Measurements from ENCODE around the gene CPD.
"Not testable (repeated sequence)": the region's sequence is repeated elsewhere in the genome, so short reads cannot be mapped to it uniquely, and the experiment has no call there.

The CPD gene

DNA sequence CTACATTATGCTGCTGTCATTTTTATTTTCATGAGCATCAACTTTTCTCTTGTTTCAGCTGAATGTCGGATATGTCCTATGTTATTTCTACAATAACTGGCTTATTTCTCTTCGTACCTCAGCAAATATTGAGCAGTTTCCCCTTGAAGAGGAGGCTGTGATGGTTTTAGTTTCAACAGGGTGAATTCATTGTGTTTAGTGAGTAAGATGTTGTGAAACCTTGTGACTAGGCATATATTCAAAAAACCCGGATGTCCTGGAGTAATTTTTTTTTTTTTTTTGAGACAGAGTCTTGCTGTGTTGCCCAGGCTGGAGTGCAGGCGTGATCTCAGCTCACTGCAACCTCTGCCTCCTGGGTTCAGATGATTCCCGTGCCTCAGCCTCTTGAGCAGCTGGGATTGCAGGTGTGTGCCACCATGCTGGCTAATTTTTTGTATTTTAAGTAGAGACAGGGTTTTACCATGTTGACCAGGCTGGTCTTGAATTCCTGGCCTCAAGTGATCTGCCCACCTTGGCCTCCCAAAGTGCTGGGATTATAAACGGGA, 11.1 kb downstream of the CPD start:
- no peak for DNase-seq

DNA sequence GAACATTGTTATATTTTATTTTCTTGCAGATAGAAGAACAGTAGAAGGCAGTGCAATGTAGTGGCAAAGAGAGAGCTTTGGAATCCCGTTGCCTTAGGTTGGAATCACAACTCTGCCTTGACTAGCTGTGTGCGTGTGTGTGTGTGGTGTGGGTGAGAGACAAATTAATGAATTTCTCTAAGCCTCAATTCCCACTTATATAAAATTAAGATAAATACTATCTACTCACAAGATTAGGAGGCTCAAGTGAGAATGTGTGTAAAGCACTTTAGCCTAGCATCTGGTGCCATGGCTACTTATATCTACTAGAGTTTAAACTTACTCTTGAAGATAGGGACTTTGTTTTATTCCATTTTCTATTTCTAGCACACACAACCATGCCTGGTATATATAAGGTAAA, 12.8 kb downstream of the CPD start:
- no peak for DNase-seq

DNA sequence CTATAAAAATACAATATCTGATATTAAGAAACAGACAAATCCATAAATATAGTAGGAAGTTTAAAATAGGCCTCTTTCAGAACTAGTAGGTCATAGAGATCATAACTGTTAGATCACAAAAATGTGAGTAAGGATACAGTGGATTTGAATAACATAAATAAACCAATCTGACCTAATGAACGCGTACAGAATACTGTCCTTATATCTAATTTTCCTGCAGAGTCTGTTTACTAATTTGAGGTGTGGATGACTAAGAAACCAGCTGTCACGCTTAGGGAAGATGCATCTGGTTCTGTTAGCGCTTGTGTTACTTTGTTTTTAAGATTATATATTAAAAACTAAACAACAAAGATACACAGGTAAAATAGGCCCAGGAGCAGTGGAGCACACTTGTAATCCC, 14.8 kb downstream of the CPD start:
- DNase-seq: no peak

DNA sequence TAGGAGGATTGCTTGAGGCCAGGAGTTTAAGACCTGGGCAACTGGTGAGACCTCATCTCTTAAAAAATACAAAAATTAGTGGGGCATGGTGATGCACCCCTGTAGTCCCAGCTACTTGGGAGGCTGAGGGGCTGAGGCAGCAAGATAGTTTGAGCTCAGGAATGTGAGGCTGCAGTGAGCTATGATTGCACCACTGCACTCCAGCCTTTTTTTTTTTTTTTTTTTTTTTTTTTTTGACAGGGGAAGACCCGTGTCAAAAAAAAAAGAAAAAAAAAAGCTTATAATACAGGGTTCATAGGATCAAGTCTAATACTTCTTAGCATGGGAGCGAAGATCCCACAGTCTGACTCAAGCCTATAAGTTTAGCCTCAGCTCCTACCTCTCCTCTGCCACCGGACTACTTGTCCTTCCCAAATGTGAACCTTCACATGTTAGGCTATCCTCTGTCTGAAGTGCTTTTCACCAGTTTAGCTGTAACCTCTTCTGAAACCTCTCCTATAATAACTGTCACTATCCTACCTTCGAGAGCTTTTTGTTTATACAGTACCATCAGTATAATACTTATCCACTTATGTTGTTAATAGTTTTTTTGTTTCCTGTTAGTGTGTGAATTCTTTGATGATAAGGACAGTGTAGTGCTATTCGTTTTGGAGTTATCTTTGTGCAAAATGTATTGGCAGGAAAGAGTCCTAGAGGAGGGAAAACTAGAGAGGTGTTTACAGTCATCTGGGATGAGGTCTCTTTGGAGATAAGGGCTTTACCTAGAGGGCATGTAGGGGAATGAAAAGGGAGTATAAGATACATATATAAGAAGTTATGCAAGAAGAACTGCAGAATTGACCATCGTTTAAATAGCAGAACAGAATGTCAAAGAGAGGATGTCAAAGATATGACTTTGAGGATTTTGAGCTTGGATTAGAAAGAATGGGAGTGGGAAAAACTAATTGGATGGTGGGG, 15.5 kb downstream of the CPD start:
- DNase-seq: no peak

DNA sequence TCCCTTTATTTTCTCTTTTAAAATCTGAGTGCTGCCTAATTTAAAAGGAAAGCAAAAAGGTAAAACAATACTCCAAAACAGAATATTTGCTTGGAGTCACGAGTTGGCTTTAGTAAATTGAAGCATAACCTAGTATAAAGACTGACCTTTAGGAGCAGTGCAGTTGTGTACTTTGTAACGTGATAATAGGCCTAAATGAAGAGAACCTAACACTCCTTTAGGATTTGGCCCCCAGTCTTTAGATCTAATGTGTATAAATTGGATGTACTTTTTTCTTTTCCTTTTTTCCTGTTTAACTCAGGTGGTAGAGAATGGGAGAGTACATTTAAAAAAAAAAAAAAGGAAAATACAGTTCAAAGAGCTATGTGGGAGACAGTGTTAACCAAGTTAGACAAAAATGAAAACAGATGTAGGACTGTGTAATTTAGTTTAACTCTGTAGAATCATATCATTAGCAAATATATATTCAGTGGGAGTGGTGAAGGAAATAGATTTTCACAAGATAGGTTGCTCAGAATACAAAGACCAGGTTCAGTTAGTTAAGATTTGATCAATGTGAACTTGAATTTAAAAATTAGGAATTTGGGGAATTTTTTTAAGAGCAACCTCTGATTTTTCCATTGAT, 16.8 kb downstream of the CPD start:
- no peak for DNase-seq

DNA sequence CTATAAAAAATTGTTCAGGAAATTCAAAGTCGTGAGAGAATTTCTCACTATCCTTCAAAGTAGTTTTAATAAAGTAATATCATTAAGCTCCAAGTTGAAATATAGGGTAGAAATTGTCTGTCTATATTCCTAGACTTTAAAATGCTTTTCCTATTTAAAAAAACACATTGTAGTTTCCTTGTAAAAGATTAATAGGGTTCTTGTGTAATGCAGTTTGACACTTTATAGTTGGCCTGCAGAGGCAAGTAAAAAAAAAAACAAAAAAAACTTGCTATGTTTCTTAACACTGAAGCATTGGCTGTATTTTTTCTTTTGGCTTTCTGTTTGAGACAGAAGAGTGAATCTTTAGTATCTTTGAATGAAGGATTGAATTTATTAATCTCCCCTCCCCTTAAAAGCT, 17.4 kb downstream of the CPD start:
- no peak for DNase-seq

DNA sequence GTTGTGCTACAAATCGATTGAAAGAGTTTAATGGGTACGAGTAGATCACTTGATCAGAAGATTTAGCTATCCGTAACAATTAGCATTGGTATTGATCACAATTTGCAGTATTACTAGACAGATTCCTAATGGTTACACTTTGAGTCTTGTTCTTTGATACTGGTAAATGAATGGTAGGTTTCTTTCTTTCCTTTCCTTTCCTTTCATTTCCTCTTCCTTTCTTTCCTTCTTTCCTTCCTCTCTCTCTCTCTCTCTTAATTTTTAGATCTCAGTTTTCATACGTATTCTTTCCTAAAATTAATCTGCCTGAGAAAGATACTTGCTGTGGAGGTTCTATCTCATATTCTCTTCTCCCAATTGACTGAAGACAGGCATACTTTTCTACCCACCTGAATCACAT, 17.9 kb downstream of the CPD start:
- DNase-seq: no peak

DNA sequence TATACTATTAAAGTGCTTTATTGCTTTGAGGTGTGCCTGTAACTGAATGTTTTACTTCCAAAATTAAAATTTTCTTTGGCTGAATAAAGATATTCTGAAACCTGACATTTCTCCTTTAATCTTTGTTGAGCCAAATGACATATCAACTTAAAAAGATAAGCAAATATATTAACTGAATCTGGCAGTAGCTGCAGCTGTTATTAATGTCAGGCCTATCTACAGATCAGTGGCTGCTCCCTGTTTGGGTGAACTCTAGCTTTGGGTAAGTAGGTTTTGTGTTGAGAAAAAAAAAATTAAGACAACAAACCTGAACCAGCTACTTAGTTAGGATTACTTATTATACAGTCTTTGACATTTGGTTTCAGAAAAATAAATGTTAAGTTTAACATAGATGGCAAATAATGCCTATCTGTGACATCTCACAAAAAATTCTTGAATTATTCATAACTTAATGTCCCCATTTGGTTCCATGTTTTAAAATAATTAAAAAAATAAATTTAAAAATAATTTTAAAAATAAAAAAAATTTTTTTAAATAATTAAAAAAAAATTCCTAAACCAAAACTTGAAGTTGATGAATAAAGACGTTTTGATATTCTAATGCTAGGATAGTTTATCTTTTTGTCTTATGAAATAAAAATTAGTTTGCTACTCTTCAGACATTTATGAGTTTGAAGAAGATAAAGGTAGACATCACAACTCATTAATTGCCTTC, 19.8 kb downstream of the CPD start:
- no peak for DNase-seq

DNA sequence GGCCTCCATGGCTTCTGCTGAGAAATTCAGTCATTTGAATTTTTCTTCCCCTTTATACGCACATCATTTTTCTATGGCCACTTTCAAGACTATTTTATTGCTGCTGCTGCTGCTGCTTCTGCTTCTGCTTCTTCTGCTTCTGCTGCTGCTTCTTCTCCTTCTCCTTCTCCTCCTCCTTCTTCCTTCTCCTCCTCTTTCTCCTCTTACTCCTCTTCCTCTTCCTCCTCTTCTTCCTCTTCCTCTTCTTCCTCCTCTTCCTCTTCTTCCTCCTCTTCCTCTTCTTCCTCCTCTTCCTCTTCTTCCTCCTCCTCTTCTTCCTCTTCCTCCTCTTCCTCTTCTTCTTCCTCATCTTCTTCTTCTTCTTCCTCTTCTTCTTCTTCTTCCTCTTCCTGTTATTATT, 22.4 kb downstream of the CPD start:
- no peak for DNase-seq

DNA sequence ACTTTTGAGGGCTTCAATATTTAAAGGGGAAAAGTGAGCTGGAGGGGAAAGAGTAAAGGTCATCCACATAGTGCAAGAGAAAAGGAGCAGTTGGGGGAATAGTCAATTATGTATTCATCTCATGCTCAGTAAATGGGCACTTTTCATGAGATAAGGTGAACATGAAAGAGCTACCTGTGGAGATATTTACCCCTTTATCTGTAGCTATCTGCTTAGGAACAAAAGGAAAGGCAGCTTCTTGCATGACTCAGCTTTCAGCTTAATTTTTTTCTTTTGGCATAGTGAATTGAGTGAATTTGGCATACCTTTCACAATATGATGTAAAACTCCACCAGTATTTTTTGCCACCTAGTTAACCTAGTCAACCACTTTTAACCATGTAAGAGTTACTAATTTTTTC, 26.4 kb downstream of the CPD start:
- DNase-seq: no peak

DNA sequence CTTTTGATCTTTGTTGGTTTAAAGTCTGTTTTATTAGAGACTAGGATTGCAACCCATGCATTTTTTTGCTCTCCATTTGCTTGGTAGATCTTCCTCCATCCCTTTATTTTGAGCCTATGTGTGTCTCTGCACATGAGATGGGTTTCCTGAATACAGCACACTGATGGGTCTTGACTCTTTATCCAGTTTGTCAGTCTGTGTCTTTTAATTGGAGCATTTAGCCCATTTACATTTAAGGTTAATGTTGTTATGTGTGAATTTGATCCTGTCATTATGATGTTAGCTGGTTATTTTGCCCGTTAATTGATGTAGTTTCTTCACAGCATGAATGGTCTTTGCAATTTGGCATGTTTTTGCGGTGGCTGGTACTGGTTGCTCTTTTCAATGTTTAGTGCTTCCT, 31.9 kb downstream of the CPD start:
- DNase-seq: not testable (repeated sequence)

DNA sequence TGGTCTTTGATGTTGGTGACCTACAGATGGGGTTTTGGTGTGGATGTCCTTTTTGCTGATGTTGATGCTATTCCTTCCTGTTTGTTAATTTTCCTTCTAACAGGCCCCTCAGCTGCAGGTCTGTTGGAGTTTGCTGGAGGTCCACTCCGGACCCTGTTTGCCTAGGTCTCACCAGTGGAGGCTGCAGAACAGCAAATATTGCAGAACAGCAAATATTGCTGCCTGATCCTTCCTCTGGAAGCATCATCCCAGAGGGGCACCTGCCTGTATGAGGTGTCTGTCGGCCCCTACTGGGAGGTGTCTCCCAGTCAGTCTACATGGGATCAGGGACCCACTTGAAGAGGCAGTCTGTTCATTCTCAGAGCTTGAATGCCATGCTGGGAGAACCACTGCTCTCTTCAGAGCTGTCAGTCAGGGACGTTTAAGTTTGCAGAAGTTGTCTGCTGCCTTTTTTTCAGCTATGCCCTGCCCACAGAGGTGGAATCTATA, 33.3 kb downstream of the CPD start:
- not testable (repeated sequence) for DNase-seq

DNA sequence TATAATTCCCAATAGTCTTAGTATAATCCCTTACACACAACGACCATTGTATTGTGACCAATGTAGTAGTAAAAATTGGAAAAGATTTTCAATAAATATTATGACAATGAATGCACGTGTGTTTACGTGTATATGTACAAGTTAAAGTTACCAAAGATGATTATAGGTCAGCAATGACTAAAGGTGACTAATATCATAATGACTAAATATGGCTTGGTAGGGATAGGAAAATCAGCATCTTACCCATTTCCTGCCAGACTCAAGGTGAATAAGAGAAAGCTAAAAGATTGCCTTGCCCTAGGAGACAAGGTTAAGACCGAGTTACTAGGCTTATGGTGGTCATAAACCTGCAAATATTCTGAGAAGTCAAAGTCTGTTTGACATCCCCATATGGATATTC, 34.4 kb downstream of the CPD start:
- no peak for DNase-seq

DNA sequence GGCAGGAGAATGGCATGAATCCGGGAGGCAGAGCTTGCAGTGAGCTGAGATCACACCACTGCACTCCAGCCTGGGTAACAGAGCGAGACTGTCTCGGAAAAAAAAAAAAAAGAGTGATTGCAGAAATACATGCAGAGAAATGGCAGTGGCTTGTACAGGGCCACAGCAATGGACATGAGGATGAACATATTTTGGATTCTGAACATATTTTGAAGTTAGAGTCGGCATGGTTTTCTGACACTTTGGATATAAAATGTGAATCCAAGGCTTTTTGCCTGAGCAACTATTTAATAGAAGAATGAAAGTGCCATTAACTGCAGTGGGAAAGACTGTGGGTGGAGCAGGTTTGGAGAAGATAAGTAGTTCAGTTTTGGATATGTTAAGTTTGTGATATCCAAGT, 35.8 kb downstream of the CPD start:
- DNase-seq: no peak

DNA sequence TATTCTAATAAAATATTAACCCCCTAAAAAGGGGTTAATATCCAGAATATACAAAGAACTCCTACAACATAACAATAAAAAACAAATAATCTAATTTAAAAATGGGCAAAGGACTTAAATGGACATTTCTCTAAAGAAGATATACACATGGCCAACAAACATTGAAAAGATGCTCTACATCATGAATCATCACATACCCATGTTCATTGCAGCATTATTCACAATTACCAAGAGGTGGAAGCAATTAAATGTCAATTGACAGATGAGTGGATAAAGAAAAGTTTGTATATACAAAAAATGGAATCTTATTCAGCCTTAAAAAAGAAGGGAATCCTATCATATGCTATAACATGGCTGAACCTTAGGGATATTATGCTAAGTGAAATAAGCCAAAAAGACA, 36.8 kb downstream of the CPD start:
- DNase-seq: no peak

DNA sequence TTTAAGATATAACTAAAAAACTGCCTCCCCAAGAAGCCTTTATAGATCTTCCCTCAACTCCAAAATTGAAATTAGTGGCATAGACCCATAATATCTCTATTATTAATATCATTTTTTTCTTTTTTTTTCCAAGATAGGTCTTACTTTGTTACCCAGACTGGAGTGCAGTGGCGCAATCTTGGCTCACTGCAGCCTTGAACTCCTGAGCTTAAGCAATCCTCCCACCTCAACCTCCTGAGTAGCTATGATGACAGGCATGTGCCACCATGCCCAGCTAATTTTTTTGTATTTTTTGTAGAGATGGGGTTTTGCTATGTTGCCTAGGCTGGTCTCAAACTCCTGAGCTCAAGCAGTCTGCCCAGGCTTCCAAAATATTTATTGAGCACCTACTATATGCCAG, 39.3 kb downstream of the CPD start:
- not testable (repeated sequence) for DNase-seq

DNA sequence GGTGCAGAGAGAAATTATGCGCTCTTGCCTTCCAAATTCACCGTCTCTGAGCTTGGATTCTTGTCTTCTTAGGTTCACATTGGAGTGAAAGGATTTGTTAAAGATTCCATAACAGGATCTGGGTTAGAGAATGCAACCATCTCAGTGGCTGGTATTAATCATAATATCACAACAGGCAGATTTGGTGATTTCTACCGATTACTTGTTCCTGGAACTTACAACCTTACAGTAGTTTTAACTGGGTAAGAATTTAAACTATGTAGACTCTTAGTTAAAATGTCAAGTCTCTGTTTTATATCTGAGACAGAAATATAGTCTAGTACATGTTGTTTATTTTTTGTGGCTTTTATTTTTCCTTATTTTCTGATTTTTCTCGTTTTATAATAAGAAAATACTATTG, 42.9 kb downstream of the CPD start:
- DNase-seq: no peak

DNA sequence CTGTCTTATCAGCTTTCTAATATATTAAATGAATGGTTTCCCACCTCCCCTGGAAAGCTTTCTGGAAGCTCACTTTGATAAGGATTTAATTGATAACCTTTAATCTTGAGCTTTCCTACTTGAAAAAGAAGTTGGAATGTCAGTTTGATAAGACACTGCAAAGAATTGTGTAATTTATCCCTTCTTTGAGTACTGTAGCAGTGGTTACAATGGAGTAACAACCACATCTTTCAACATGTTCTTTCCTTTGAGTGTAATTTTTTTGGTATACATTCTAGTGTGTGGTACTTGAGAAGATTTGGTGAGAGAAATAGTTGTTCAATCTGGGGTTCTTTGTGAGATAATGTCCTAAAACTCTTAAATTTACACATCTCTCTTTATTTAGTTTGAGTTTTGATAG, 43.4 kb downstream of the CPD start:
- no peak for DNase-seq

DNA sequence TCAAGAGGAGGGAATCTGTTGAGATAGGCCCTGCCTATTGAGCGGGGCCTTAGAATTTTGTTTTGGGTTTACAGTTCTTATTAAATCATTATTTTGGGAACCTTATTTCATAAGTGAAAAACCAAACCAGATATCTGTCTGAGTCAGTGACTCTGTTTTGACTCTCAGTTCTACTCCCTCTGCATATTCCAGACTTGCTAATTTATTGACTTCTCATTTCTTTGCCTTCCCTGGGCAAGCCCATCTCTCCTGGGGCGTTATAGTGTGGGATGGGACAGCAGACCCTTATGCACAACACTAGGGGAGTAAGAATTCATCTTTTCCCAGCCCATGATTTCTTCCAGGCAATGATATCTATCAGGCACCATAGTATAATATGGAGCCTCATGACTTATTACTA, 45.7 kb downstream of the CPD start:
- DNase-seq: no peak

DNA sequence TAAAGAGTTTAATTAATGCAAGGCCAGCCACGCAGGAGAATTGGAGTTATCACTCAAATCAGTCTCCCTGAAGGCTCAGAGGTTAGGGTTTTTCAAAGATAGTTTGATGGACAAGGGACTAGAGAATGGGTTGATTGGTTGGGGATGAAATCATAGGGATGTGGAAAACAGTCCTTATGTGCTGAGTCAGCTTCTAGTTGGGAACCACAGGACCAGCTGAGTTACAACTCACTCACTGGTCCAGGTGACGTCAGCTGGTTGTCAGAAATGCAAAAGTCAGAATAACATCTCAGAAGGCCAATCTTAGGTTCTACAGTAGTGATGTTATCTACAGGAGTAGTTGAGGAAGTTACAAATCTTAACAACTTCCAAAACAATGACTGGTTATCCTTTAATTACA, 47.6 kb downstream of the CPD start:
- no peak for DNase-seq

DNA sequence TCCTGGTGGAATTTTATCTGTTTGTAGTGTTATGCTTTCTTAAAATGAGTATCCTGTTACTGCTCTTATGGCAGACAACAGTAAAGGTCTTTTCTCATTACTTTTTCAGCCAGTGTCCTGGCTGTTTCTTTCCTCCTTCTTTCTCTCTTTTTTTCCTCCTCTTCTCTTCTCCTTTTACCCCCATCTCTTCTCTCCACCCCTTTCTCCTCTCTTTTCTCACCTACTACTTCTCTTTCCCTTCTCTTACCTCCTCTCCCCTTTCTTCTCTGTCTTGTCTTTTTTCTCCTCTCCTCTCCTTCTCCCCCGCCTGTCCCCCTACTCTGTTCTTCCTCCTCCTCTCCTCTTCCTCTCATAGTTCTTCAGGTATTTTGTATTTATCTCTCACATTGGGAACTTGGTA, 48.9 kb downstream of the CPD start:
- DNase-seq: no peak

DNA sequence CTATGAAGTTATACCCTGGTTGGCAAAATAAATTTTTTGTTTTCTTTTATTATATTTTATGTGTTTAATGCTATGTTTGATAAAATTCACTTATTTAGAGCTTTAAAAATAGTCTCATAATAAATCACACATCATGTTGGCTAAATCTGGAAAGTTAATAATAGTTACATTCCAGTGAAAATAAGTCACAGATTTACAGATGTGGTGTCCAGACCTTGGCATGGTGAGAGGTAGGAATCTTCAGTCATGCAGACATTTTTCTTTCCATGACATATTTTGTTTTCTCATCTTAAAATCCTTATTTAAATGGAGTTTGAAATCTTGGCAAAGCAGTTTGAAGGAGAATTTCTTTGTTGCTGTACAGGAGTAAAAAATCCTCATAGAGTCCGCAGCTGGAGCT, 50.4 kb downstream of the CPD start:
- no peak for DNase-seq

DNA sequence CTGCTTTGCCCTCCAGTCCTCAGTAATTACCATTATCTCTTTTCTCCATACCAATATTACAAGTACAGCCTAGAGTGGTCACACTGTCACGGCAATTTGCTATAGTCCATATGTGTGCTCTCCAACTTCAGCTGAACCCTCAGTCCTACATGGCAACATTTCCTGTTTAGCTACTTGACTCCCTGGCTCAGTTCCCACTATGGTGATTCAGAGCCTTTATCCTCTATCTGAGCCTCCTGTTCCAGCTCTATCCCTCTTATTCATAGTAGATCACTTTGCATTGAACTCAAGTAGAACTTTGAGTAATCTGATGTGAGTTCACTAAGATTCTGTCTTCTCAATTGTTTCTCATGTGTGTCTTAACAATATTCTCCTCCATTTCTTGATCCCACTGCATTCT, 54.8 kb downstream of the CPD start:
- no peak for DNase-seq

DNA sequence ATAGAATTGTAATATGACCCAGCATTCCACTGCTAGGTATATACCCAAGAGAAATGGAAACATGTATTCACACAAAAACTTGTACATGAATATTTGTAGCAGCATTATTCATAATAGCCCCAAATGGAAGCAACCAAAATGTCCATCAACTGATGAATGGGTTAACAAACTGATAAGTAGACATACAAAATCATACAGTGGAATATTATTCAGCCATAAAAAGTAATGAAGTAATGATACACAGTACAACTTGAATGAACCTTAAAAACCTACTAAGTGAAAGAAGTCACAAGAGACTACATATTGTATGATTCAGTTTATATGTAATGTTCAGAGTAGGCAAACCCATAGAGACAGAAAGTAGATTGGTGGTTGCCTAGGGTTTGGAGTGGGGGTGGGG, 58.0 kb downstream of the CPD start:
- no peak for DNase-seq

Data from stimulated activated CD4-positive, alpha-beta T cell treated with anti-CD3 and anti-CD28 coated beads, Interleukin-4, amount 100 ng/mL, for 1 hour (primary cell).